Measurements from ENCODE around the gene MYO6. TPM values are rescaled to one million over a fixed set of nuclear protein-coding genes. Genes with fewer than 3 reads are reported as not detected.

The MYO6 gene
- total RNA-seq, 1 donor from 2014 or later, result 0.23 TPM

DNA sequence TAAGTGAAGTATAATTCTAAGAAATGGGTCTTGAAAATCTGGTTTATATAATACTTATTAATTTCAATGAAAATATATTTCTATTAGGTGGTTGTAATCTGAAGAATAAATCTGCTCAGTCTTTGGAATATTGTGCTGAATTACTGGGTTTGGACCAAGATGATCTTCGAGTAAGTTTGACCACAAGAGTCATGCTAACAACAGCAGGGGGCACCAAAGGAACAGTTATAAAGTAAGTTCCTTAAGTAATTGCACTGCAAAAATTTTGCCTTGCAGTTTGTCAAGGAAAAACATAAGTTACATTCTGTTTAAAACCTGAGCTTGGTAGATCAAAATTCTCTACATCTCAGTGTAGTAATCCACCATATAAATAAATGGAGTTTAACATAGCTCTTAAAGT, 106.0 kb downstream of the MYO6 start:
- no peaks in the 10 kb centered on the region for H3K36me3 Mint-ChIP-seq (ENCODE audit: low read depth)
- DNase-seq, result peak; percentile 65
- H3K27me3 Mint-ChIP-seq, result peaks cover 3% of the 10 kb centered on the region
- H3K4me3 Mint-ChIP-seq, result no peak overlapping the region
- intact Hi-C loops (cut with micrococcal nuclease), result no loop called here
- H3K27ac Mint-ChIP-seq, result no peak overlapping the region
- H3K4me1 Mint-ChIP-seq, result no peaks in the 10 kb centered on the region
- no peaks in the 10 kb centered on the region for H3K9me3 Mint-ChIP-seq

DNA sequence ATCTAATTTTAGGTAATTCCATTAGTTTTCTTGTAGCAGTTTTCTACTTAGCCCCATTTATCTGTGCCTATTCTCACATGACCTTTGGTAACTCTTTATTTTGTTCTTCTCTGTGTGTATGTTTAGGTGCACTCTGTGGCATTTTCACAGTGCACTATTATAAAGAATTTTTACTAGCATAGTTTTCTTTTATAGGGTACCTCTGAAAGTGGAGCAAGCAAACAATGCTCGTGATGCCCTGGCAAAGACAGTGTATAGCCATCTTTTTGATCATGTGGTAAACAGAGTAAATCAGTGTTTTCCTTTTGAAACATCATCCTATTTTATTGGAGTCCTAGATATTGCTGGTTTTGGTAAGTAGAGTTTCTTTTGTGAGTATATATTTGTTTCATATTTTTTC, 107.9 kb downstream of the MYO6 start:
- intact Hi-C loops (cut with micrococcal nuclease), result no loop called here
- no peak overlapping the region for H3K4me3 Mint-ChIP-seq

GRCh38 chr6:75863001-75863400, 114.0 kb downstream of the MYO6 start:
- Mint-ChIP-seq H3K4me3 (no peak overlapping the region), H3K36me3 (ENCODE audit: low read depth) (no peaks in the 10 kb centered on the region), H3K4me1 (no peaks in the 10 kb centered on the region), H3K27me3 (peaks cover 4% of the 10 kb centered on the region), H3K9me3 (no peaks in the 10 kb centered on the region), H3K27ac (no peak overlapping the region)
- no peak for DNase-seq
- intact Hi-C loops (cut with micrococcal nuclease), result no loop called here

More for the DNA sequence above, 107.9 kb downstream of the MYO6 start:
- Mint-ChIP-seq H3K36me3 (ENCODE audit: low read depth) (no peaks in the 10 kb centered on the region), H3K4me1 (no peaks in the 10 kb centered on the region), H3K27ac (no peak overlapping the region), H3K27me3 (peaks cover 4% of the 10 kb centered on the region), H3K9me3 (no peaks in the 10 kb centered on the region)
- DNase-seq, result no peak

GRCh38 chr6:75863784-75864183, 114.7 kb downstream of the MYO6 start:
- Mint-ChIP-seq H3K4me3 (no peak overlapping the region), H3K9me3 (no peaks in the 10 kb centered on the region), H3K36me3 (ENCODE audit: low read depth) (no peaks in the 10 kb centered on the region), H3K27ac (no peak overlapping the region), H3K4me1 (no peaks in the 10 kb centered on the region), H3K27me3 (peaks cover 4% of the 10 kb centered on the region)
- intact Hi-C loops (cut with micrococcal nuclease), result no loop called here
- no peak for DNase-seq

- Mint-ChIP-seq H3K27me3 (peaks cover 4% of the 10 kb centered on the region), H3K27ac (no peak overlapping the region), H3K9me3 (no peaks in the 10 kb centered on the region), H3K36me3 (ENCODE audit: low read depth) (no peaks in the 10 kb centered on the region), H3K4me1 (no peaks in the 10 kb centered on the region), H3K4me3 (no peak overlapping the region)
- no peak for DNase-seq
- intact Hi-C loops (cut with micrococcal nuclease), result no loop called here
These were observed 115.4 kb downstream of the MYO6 start for GRCh38 chr6:75864446-75864845.

DNA sequence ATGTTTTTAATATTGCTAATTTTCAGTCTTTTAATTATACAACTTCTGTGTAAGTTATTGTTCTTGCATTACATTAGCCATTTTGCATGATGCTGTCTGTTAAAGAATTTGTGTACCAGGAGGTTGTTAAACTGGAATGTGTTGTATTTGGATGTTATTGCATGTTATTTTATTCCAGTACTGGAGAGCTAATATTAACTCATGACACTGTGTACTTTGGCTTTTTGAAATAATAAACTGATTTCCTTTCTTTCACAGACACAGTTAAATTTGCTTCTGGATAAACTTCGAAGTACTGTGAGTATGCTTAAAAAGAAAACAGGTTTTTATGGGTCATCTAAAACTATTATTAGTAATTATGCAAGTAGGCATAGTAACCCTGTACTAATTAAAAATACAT, 121.3 kb downstream of the MYO6 start:
- Mint-ChIP-seq H3K27me3 (no peaks in the 10 kb centered on the region), H3K4me1 (no peaks in the 10 kb centered on the region), H3K4me3 (no peak overlapping the region), H3K36me3 (ENCODE audit: low read depth) (no peaks in the 10 kb centered on the region), H3K27ac (no peak overlapping the region), H3K9me3 (no peaks in the 10 kb centered on the region)
- no peak for DNase-seq
- intact Hi-C loops (cut with micrococcal nuclease), result no loop called here

DNA sequence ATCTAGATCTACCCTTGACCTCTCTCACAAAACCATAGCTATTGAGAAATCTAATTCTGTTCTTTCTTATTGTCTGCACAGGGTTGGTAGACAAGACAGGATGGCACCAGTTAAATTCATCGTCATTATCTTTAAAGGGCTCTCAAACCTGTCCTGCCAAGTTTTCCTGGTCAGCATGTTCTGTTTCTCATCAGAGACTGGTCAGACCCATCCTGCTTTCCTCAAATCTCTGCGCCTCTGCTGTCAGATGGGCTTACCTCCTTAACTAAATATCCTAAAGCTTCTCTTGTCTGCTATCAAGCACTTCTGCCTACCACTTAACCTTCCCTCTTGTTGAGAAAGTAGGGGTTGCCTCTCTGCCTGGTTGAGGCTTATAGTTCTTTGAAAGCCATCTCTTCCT, 125.2 kb downstream of the MYO6 start:
- H3K27ac Mint-ChIP-seq, result no peak overlapping the region

DNA sequence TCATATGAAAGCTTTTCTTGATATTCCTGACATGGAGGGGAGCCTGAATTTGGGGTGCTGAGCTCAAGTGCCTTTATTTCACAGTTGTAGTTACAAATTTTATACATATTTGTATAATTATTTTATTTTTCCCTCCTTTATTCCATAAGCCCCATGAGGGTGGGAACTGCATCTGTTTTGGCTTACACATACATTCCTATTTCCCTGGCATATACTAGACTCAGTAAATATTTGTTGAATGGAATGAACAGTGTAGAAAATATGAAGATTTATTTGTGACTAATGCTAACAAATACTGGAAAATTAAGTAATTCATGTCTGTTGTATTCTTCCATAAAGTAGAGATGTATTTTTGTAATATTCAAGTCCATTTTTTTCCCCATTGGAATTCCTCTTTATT, 127.1 kb downstream of the MYO6 start:
- intact Hi-C loops (cut with micrococcal nuclease), result no loop called here
- H3K27ac Mint-ChIP-seq, result no peak overlapping the region
- no peaks in the 10 kb centered on the region for H3K4me1 Mint-ChIP-seq
- no peak for DNase-seq
- no peaks in the 10 kb centered on the region for H3K27me3 Mint-ChIP-seq
- H3K36me3 Mint-ChIP-seq (ENCODE audit: low read depth), result no peaks in the 10 kb centered on the region
- H3K9me3 Mint-ChIP-seq, result no peaks in the 10 kb centered on the region
- no peak overlapping the region for H3K4me3 Mint-ChIP-seq

More for the DNA sequence above, 125.2 kb downstream of the MYO6 start:
- H3K4me3 Mint-ChIP-seq, result no peak overlapping the region
- H3K4me1 Mint-ChIP-seq, result no peaks in the 10 kb centered on the region
- no peaks in the 10 kb centered on the region for H3K9me3 Mint-ChIP-seq
- DNase-seq, result no peak
- H3K27me3 Mint-ChIP-seq, result no peaks in the 10 kb centered on the region
- intact Hi-C loops (cut with micrococcal nuclease), result no loop called here
- no peaks in the 10 kb centered on the region for H3K36me3 Mint-ChIP-seq (ENCODE audit: low read depth)

GRCh38 chr6:75880305-75880704, 131.3 kb downstream of the MYO6 start:
- no peaks in the 10 kb centered on the region for H3K9me3 Mint-ChIP-seq
- no peaks in the 10 kb centered on the region for H3K36me3 Mint-ChIP-seq (ENCODE audit: low read depth)
- H3K27ac Mint-ChIP-seq, result no peak overlapping the region
- no peak for DNase-seq
- no peaks in the 10 kb centered on the region for H3K4me1 Mint-ChIP-seq
- peaks cover 2% of the 10 kb centered on the region for H3K27me3 Mint-ChIP-seq
- intact Hi-C loops (cut with micrococcal nuclease), result no loop called here
- H3K4me3 Mint-ChIP-seq, result no peak overlapping the region

- no peaks in the 10 kb centered on the region for H3K36me3 Mint-ChIP-seq (ENCODE audit: low read depth)
- DNase-seq, result no peak
- intact Hi-C loops (cut with micrococcal nuclease), result no loop called here
- H3K4me3 Mint-ChIP-seq, result no peak overlapping the region
- H3K9me3 Mint-ChIP-seq, result no peaks in the 10 kb centered on the region
- H3K4me1 Mint-ChIP-seq, result no peaks in the 10 kb centered on the region
- no peak overlapping the region for H3K27ac Mint-ChIP-seq
- H3K27me3 Mint-ChIP-seq, result peaks cover 2% of the 10 kb centered on the region
These were observed 133.7 kb downstream of the MYO6 start for GRCh38 chr6:75882734-75883133.

- no peaks in the 10 kb centered on the region for H3K4me1 Mint-ChIP-seq
- no peaks in the 10 kb centered on the region for H3K9me3 Mint-ChIP-seq
- H3K27ac Mint-ChIP-seq, result no peak overlapping the region
- no peak overlapping the region for H3K4me3 Mint-ChIP-seq
- intact Hi-C loops (cut with micrococcal nuclease), result no loop called here
- DNase-seq, result no peak
- H3K36me3 Mint-ChIP-seq (ENCODE audit: low read depth), result no peaks in the 10 kb centered on the region
- H3K27me3 Mint-ChIP-seq, result peaks cover 2% of the 10 kb centered on the region
These were observed 135.8 kb downstream of the MYO6 start for GRCh38 chr6:75884822-75885221.

GRCh38 chr6:75892384-75892783, 143.3 kb downstream of the MYO6 start:
- Mint-ChIP-seq H3K27me3 (no peaks in the 10 kb centered on the region), H3K4me1 (no peaks in the 10 kb centered on the region), H3K27ac (no peak overlapping the region), H3K4me3 (no peak overlapping the region), H3K36me3 (ENCODE audit: low read depth) (no peaks in the 10 kb centered on the region), H3K9me3 (no peaks in the 10 kb centered on the region)
- DNase-seq, result no peak
- intact Hi-C loops (cut with micrococcal nuclease), result no loop called here

DNA sequence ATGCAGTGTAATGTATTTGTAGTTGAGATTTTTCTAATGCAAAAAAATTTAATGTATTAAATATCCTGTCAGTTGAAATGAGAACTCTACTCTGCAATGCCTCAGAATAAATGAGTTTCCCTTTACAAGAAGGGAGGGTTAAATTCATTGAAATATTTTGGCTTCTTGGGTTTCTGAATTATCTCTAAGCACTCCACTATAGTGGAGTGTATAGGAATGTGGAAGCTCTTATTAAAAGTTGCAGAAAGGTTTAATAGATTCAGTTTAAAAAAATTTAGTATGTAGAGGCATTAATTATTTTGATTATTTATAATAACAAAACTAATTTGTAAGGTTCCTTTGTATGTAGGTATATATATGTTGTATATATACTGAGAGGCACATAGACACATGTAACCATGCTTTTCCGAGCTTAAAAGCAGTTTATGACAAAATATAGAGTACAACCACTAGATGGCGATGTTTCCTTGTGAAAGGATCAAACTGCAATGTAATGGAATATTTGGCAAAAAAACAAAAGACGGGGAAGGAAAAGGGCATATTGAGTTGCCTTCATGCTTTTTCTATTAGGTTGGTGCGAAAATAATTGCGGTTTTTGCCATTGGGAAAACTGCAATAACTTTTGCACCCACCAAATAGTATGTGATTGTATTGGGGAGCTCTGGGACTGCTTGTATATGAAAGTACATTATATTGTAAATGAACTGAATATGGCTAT, 144.2 kb downstream of the MYO6 start:
- H3K4me3 Mint-ChIP-seq, result no peak overlapping the region
- no peaks in the 10 kb centered on the region for H3K36me3 Mint-ChIP-seq (ENCODE audit: low read depth)
- intact Hi-C loops (cut with micrococcal nuclease), result no loop called here
- H3K27ac Mint-ChIP-seq, result no peak overlapping the region
- H3K4me1 Mint-ChIP-seq, result no peaks in the 10 kb centered on the region
- no peaks in the 10 kb centered on the region for H3K9me3 Mint-ChIP-seq
- no peaks in the 10 kb centered on the region for H3K27me3 Mint-ChIP-seq
- peak; percentile 61 for DNase-seq

- Mint-ChIP-seq H3K4me3 (no peak overlapping the region), H3K9me3 (no peaks in the 10 kb centered on the region), H3K27me3 (no peaks in the 10 kb centered on the region), H3K27ac (no peak overlapping the region), H3K4me1 (no peaks in the 10 kb centered on the region), H3K36me3 (ENCODE audit: low read depth) (no peaks in the 10 kb centered on the region)
- intact Hi-C loops (cut with micrococcal nuclease), result no loop called here
- DNase-seq, result no peak
These were observed 144.7 kb downstream of the MYO6 start for GRCh38 chr6:75893776-75894152.

DNA sequence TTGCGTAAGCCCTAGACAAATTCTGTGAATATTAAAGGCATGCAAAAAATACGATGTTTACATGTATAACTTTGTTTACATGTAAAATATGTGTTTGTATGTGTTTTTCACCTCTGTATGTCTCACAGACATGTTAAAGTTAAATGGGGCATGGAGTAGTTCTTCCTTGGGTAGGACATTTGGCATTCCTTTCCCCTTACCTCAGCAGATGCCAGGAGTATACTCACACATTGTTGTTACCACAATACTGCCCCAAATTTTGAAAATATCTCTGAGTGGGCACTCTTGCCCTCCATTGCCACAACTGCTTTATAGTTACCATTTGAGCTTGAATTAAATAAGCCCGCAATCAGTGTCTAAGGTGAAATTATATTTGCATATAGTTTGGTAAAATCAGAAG, 147.5 kb downstream of the MYO6 start:
- Mint-ChIP-seq H3K36me3 (ENCODE audit: low read depth) (no peaks in the 10 kb centered on the region), H3K4me3 (no peak overlapping the region), H3K4me1 (no peaks in the 10 kb centered on the region), H3K27me3 (no peaks in the 10 kb centered on the region), H3K9me3 (no peaks in the 10 kb centered on the region), H3K27ac (no peak overlapping the region)
- intact Hi-C loops (cut with micrococcal nuclease), result no loop called here
- DNase-seq, result no peak

All from activated CD4-positive, alpha-beta T cell treated with anti-CD3 and anti-CD28 coated beads, Interleukin-2, amount 10 ng/mL, durations not matched to agents 24 days and 14 days (primary cell).